NCI-H2081 (cell line): Measurements from ENCODE around the gene RAPGEF1.

ENCODE experiments used
- DNase-seq, 2 experiments: peaks; one replicate each; lab custom pipeline; 2025; lab: John Stamatoyannopoulos, UW

RAPGEF1 gene

GRCh38 chr9:131587331-131587730 is 152.5 kb downstream of the RAPGEF1 start:
- no peak for DNase-seq

GRCh38 chr9:131585375-131585774 is 154.5 kb downstream of the RAPGEF1 start:
- no peak for DNase-seq

- no peak for DNase-seq
Observed at GRCh38 chr9:131584858-131585257, 155.0 kb downstream of the RAPGEF1 start.

- no peak for DNase-seq
Observed at GRCh38 chr9:131583836-131584555, 155.9 kb downstream of the RAPGEF1 start.

GRCh38 chr9:131583337-131583645 is 156.6 kb downstream of the RAPGEF1 start:
- no peak for DNase-seq

- DNase-seq, result no peak
Observed at GRCh38 chr9:131582466-131583336, 157.2 kb downstream of the RAPGEF1 start.

- DNase-seq, result no peak
Observed at GRCh38 chr9:131582056-131582455, 157.8 kb downstream of the RAPGEF1 start.

GRCh38 chr9:131580358-131580757 is 159.5 kb downstream of the RAPGEF1 start:
- DNase-seq, result no peak

GRCh38 chr9:131579789-131580211 is 160.1 kb downstream of the RAPGEF1 start:
- no peak for DNase-seq

- no peak for DNase-seq
Observed at GRCh38 chr9:131578731-131579504, 161.0 kb downstream of the RAPGEF1 start.

- no peak for DNase-seq
Observed at GRCh38 chr9:131578021-131578420, 161.9 kb downstream of the RAPGEF1 start.

- DNase-seq, result no peak
Observed at GRCh38 chr9:131577005-131578000, 162.6 kb downstream of the RAPGEF1 start.

GRCh38 chr9:131575946-131576853 is 163.7 kb downstream of the RAPGEF1 start:
- no peak for DNase-seq

- DNase-seq, result no peak
Observed at GRCh38 chr9:131574730-131575640, 164.9 kb downstream of the RAPGEF1 start.

- no peak for DNase-seq
Observed at GRCh38 chr9:131567910-131568309, 172.0 kb downstream of the RAPGEF1 start.

- no peak for DNase-seq
Observed at GRCh38 chr9:131566158-131566557, 173.7 kb downstream of the RAPGEF1 start.

- DNase-seq, result no peak
Observed at GRCh38 chr9:131565369-131565768, 174.5 kb downstream of the RAPGEF1 start.

GRCh38 chr9:131562032-131562959 is 177.6 kb downstream of the RAPGEF1 start:
- DNase-seq, result no peak
